H1 (cell line): ENCODE results near the gene LHB. TPM values are rescaled to one million over a fixed set of nuclear protein-coding genes. Genes with fewer than 3 reads are reported as not detected.

Experiments
- CTCF ChIA-PET: fragments of 300-600 bp; sonication (Branson Sonifier 250); formaldehyde crosslinking; loops from one replicate; lab custom pipeline; 2021; ENCODE audit not compliant: partially characterized antibody; lab: Charles Lee
- POLR2A ChIA-PET: fragments of 300-600 bp; sonication (Branson Sonifier 250); formaldehyde crosslinking; loops from one replicate; lab custom pipeline; 2021; ENCODE audit warnings: inconsistent platforms; ENCODE audit not compliant: partially characterized antibody; lab: Charles Lee
- DNase-seq, 2 experiments: peaks; one replicate each; pipeline versions ENCODE4 v3.0.0 to v3.0.0-alpha.2; 2010 to 2022; ENCODE audit warnings: low spot score in 2 of 2, low read depth in 1 of 2, mixed read lengths in 1 of 2
- FAIRE-seq: peaks from 2 replicates; lab custom pipeline; 2011; peaks lifted over from hg19 to GRCh38; lab: Jason Lieb, UNC
- H2AFZ ChIP-seq: 2 replicates; pipeline ENCODE4 v1.8.1; 2012; ENCODE audit warnings: low read length, inconsistent platforms
- H2AK5ac ChIP-seq: 2 replicates; pipeline ENCODE4 v1.6.1; 2013; ENCODE audit warnings: low read depth, low read length
- H2BK120ac ChIP-seq: replicated peaks from 2 replicates; pipeline ENCODE3; 2013; ENCODE audit warnings: low read depth, low read length, inconsistent platforms
- H2BK12ac ChIP-seq: 2 replicates; pipeline ENCODE4 v1.6.1; 2013; ENCODE audit warnings: low read depth, low read length
- H2BK15ac ChIP-seq: 2 replicates; pipeline ENCODE4 v1.6.1; 2013; ENCODE audit warnings: low read length
- H2BK20ac ChIP-seq: 2 replicates; pipeline ENCODE4 v1.6.1; 2013; ENCODE audit warnings: low read length
- H2BK5ac ChIP-seq: 2 replicates; pipeline ENCODE4 v1.6.1; 2013; ENCODE audit warnings: low read depth, low read length
- H3K14ac ChIP-seq: 2 replicates; pipeline ENCODE4 v1.6.1; 2013; ENCODE audit warnings: inconsistent platforms; ENCODE audit not compliant: insufficient read length
- H3K18ac ChIP-seq: 2 replicates; pipeline ENCODE4 v1.6.1; 2013; ENCODE audit warnings: low read length; ENCODE audit errors: extremely low read depth
- H3K23ac ChIP-seq: 2 replicates; pipeline ENCODE4 v1.6.1; 2013; ENCODE audit warnings: inconsistent platforms; ENCODE audit not compliant: insufficient read length
- H3K23me2 ChIP-seq: 2 replicates; pipeline ENCODE4 v1.6.1; 2013; ENCODE audit warnings: low read depth, low read length
- H3K27ac ChIP-seq: 2 replicates; pipeline ENCODE4 v1.6.1; 2011; ENCODE audit warnings: low read depth, low read length, inconsistent platforms
- H3K27me3 ChIP-seq, 4 experiments: replicated peaks in 1 of 4; 1 replicate in 1 of 4; 2 replicates in 3 of 4; pipeline versions ENCODE4 v1.6.1 to v1.8.1; 2011 to 2013; ENCODE audit warnings: low read length in 3 of 4, mild to moderate bottlenecking in 3 of 4, inconsistent platforms in 2 of 4, mixed read lengths in 2 of 4, moderate library complexity in 1 of 4; ENCODE audit not compliant: control insufficient read depth in 3 of 4, insufficient read depth in 3 of 4; ENCODE audit errors: extremely low read depth in 1 of 4
- H3K36me3 ChIP-seq, 4 experiments: 2 replicates each; pipeline versions ENCODE4 v1.6.1 to v1.8.1; 2011 to 2013; ENCODE audit warnings: mild to moderate bottlenecking in 4 of 4, low read length in 3 of 4, moderate library complexity in 2 of 4, control low read depth in 1 of 4, inconsistent platforms in 1 of 4; ENCODE audit not compliant: insufficient read depth in 4 of 4, control insufficient read depth in 2 of 4
- H3K4ac ChIP-seq: replicated peaks from 2 replicates; pipeline ENCODE3; 2013; ENCODE audit warnings: low read length, low read depth, mixed read lengths, inconsistent platforms; ENCODE audit not compliant: insufficient read length
- H3K4me1 ChIP-seq, 4 experiments: replicated peaks in 1 of 4; 1 replicate in 1 of 4; 2 replicates in 3 of 4; pipeline versions ENCODE4 v1.6.1 to v1.8.1; 2011 to 2013; ENCODE audit warnings: low read length in 3 of 4, inconsistent platforms in 2 of 4, mixed read lengths in 1 of 4; ENCODE audit not compliant: insufficient read depth in 4 of 4, control insufficient read depth in 3 of 4
- H3K4me2 ChIP-seq, 2 experiments: 2 replicates each; pipeline versions ENCODE4 v1.6.1 to v1.8.1; 2011 to 2013; ENCODE audit warnings: low read depth in 2 of 2, low read length in 2 of 2, control low read depth in 1 of 2, inconsistent platforms in 1 of 2, mild to moderate bottlenecking in 1 of 2; ENCODE audit not compliant: insufficient read depth in 1 of 2
- H3K4me3 ChIP-seq, 4 experiments: fragments of 200-600, 300-600 bp in 1 of 4; sonication (generic), shearing (Covaris generic), sonication (Bioruptor Twin) in 1 of 4; 2 replicates each; pipeline versions ENCODE4 v1.5.1 to v1.8.1; 2011 to 2016; ENCODE audit warnings: low read length in 4 of 4, low read depth in 3 of 4, control low read depth in 2 of 4, inconsistent platforms in 2 of 4, mild to moderate bottlenecking in 2 of 4, mixed read lengths in 1 of 4, moderate library complexity in 1 of 4; ENCODE audit not compliant: insufficient read depth in 2 of 4; ENCODE audit errors: extremely low read depth in 1 of 4
- H3K56ac ChIP-seq: replicated peaks from 2 replicates; pipeline ENCODE3; 2013; ENCODE audit warnings: low read depth, mild to moderate bottlenecking, mixed read lengths, low read length, inconsistent platforms; ENCODE audit not compliant: insufficient read length
- H3K79me1 ChIP-seq: 2 replicates; pipeline ENCODE4 v1.6.1; 2013; ENCODE audit warnings: low read depth, low read length, control low read depth
- H3K79me2 ChIP-seq, 2 experiments: 2 replicates each; pipeline versions ENCODE4 v1.6.1 to v1.8.1; 2012 to 2013; ENCODE audit warnings: low read length in 2 of 2, mild to moderate bottlenecking in 2 of 2, inconsistent platforms in 1 of 2; ENCODE audit not compliant: insufficient read depth in 2 of 2, control insufficient read depth in 1 of 2
- H3K9ac ChIP-seq, 4 experiments: replicated peaks in 1 of 4; 1 replicate in 1 of 4; 2 replicates in 3 of 4; pipeline versions ENCODE4 v1.6.1 to v1.8.1; 2011 to 2013; ENCODE audit warnings: low read depth in 3 of 4, low read length in 3 of 4, control low read depth in 2 of 4, mild to moderate bottlenecking in 2 of 4, moderate library complexity in 2 of 4, inconsistent platforms in 1 of 4; ENCODE audit errors: extremely low read depth in 1 of 4
- H3K9me3 ChIP-seq, 2 experiments: 2 replicates each; pipeline versions ENCODE4 v1.6.1 to v1.8.1; 2012 to 2013; ENCODE audit warnings: mild to moderate bottlenecking in 2 of 2, moderate library complexity in 2 of 2, control low read depth in 1 of 2, inconsistent platforms in 1 of 2, low read depth in 1 of 2, low read length in 1 of 2, mixed read lengths in 1 of 2; ENCODE audit not compliant: insufficient read depth in 2 of 2
- H4K20me1 ChIP-seq, 2 experiments: replicated peaks in 1 of 2; 2 replicates each; pipeline versions ENCODE3 to v1.8.1; 2011 to 2013; ENCODE audit warnings: inconsistent platforms in 2 of 2, low read length in 2 of 2, mild to moderate bottlenecking in 1 of 2; ENCODE audit not compliant: insufficient read depth in 2 of 2, control insufficient read depth in 1 of 2
- H4K5ac ChIP-seq: 2 replicates; pipeline ENCODE4 v1.6.1; 2013; ENCODE audit warnings: low read length, low read depth, mixed read lengths, inconsistent platforms; ENCODE audit not compliant: insufficient read length
- H4K8ac ChIP-seq: 2 replicates; pipeline ENCODE4 v1.8.0; 2013; ENCODE audit warnings: mild to moderate bottlenecking, moderate library complexity, low read length, inconsistent platforms; ENCODE audit not compliant: insufficient read depth; ENCODE audit errors: extremely low read depth
- H4K91ac ChIP-seq: replicated peaks from 2 replicates; pipeline ENCODE3; 2013; ENCODE audit warnings: low read length, mixed read lengths, inconsistent platforms; ENCODE audit not compliant: insufficient read length
- ATF2 ChIP-seq: IDR thresholded peaks from 2 replicates; pipeline ENCODE4 v1.6.1; 2012; ENCODE audit warnings: low read length, inconsistent platforms
- EGR1 ChIP-seq: IDR thresholded peaks from 2 replicates; pipeline ENCODE4 v1.6.1; 2011; ENCODE audit warnings: low read depth, low read length, borderline replicate concordance
- EZH2 ChIP-seq: fragments of 200-600 bp; sonication (generic); IDR thresholded peaks from 2 replicates; pipeline ENCODE4 v1.7.1; 2012; ENCODE audit warnings: low read depth, mild to moderate bottlenecking, moderate library complexity, low read length, inconsistent platforms; ENCODE audit not compliant: severe bottlenecking
- HDAC2 ChIP-seq, 2 experiments: fragments of 300-600 bp in 1 of 2; sonication (generic) in 1 of 2; IDR thresholded peaks; 2 replicates each; pipeline ENCODE4 v1.6.1; 2011 to 2012; ENCODE audit warnings: low read depth in 2 of 2, low read length in 2 of 2, mild to moderate bottlenecking in 2 of 2, moderate library complexity in 2 of 2, borderline replicate concordance in 1 of 2, inconsistent platforms in 1 of 2
- KDM1A ChIP-seq: fragments of 200-600, 300-600 bp; sonication (generic); IDR thresholded peaks from 2 replicates; pipeline ENCODE4 v1.7.1; 2016; ENCODE audit warnings: mild to moderate bottlenecking, low read length, borderline replicate concordance
- KDM5A ChIP-seq: fragments of 200-600 bp; IDR thresholded peaks from 2 replicates; pipeline ENCODE4 v1.7.1; 2012; ENCODE audit warnings: mild to moderate bottlenecking, low read length, inconsistent platforms, mixed read lengths
- NANOG ChIP-seq: IDR thresholded peaks from 2 replicates; pipeline ENCODE4 v1.6.1; 2011; ENCODE audit warnings: low read length, low read depth, mild to moderate bottlenecking, inconsistent platforms; ENCODE audit not compliant: insufficient read depth, poor library complexity, severe bottlenecking
- SIX5 ChIP-seq: IDR thresholded peaks from 2 replicates; pipeline ENCODE4 v1.6.1; 2011; ENCODE audit warnings: mild to moderate bottlenecking, low read depth, low read length
- SP1 ChIP-seq: IDR thresholded peaks from 2 replicates; pipeline ENCODE4 v1.6.1; 2011; ENCODE audit warnings: low read depth, low read length
- TAF1 ChIP-seq: IDR thresholded peaks from 2 replicates; pipeline ENCODE4 v1.6.1; 2011; ENCODE audit warnings: mild to moderate bottlenecking, low read depth, low read length
- TAF7 ChIP-seq: optimal IDR thresholded peaks from 2 replicates; pipeline ENCODE3; 2011; ENCODE audit warnings: low read depth, mild to moderate bottlenecking, inconsistent platforms, low read length, moderate library complexity, borderline replicate concordance
- YY1 ChIP-seq: IDR thresholded peaks from 2 replicates; pipeline ENCODE4 v1.6.1; 2011; ENCODE audit warnings: low read depth, mild to moderate bottlenecking, low read length
- WGBS, 2 experiments: shearing (Covaris generic) in 1 of 2; methylation state at CpG; one replicate each; pipeline versions ENCODE4 v1.1.6 to v1.1.7; 2013 to 2015; ENCODE audit warnings: low lambda C conversion rate in 2 of 2, mixed read lengths in 2 of 2, inconsistent platforms in 1 of 2, low coverage in 1 of 2, missing lambda C conversion rate in 1 of 2; ENCODE audit not compliant: insufficient replicate concordance in 2 of 2, insufficient coverage in 1 of 2, insufficient read length in 1 of 2; ENCODE audit errors: extremely low coverage in 1 of 2, missing lambda C conversion rate in 1 of 2; 5-methylcytosine and 5-hydroxymethylcytosine counted together
- polyA plus RNA-seq, 7 experiments: library from polyadenylated mRNA; depleted of rRNA in 3 of 7; stranded (reverse) in 5 of 7; unstranded in 2 of 7; fragments of >200 nt in 5 of 7; fragments of 200-250 nt in 2 of 7; gene quantifications; 1 replicate in 5 of 7; 2 replicates in 1 of 7; 4 replicates in 1 of 7; pipeline versions ENCODE4 v1.2.1 to v1.2.3, GENCODE V29; 2011 to 2013; ENCODE audit warnings: missing spikeins in 2 of 7, mixed read lengths in 2 of 7
- total RNA-seq: library from RNA; stranded (reverse); fragmentation: NEBNext Ultra II Directional; extraction: Animal tissue kit (Norgen Biotek cat#: 25700); gene quantifications from 2 replicates; pipeline ENCODE4 v1.2.1, GENCODE V29; 2021

LHB gene
- total and polyA plus RNA-seq, 2 of the 8 experiments (the other 6 are each of a cell fraction or from before 2014, with no cell fraction given) = 0.53 TPM; not detected in 1

- ChIA-PET CTCF (interaction anchor here (3.1 to 8.1 kb wide), 2 partner anchors 15 to 16 kb away, joined by 43 to 46 read pairs; no protein-coding TSS in a partner anchor), POLR2A (interaction anchor here (0.6 kb wide), 1 partner anchor 42 kb away, joined by 3 read pairs; no protein-coding TSS in a partner anchor)
- Histone ChIP-seq H4K20me1 (peaks cover 3 to 5% of the 10 kb centered on the region in 2 experiments), H3K23ac (no peak overlapping the region), H3K4me2 (no peak overlapping the region), H3K4ac (no peak overlapping the region), H2BK20ac (no peak overlapping the region), H3K27ac (no peak overlapping the region), H3K36me3 (peaks cover 10 to 25% (median 17%) of the 10 kb centered on the region in 4 experiments; a peak in 7 of 8 replicates), H2BK120ac (no peak overlapping the region), H3K4me1 (peaks cover 0 to 13% (median 3%) of the 10 kb centered on the region in 4 experiments; a peak in 4 of 7 replicates), H4K91ac (no peak overlapping the region), H3K18ac (no peak overlapping the region), H3K23me2 (peaks cover 6% of the 10 kb centered on the region; the same call in 1 of the 2 replicates), H2BK12ac (no peak overlapping the region), H3K14ac (no peak overlapping the region), H2BK15ac (no peak overlapping the region), H2AFZ (no peak overlapping the region), H4K8ac (0 out of 2 replicates have a peak overlapping the region, but pooled peaks have one; percentile 14), H4K5ac (no peak overlapping the region), H2AK5ac (no peak overlapping the region), H2BK5ac (no peak overlapping the region), H3K79me2 (no peaks in the 10 kb centered on the region), H3K79me1 (no peaks in the 10 kb centered on the region), H3K4me3 (no peak overlapping the region), H3K9ac (no peak overlapping the region), H3K9me3 (no peaks in the 10 kb centered on the region), H3K56ac (no peak overlapping the region), H3K27me3 (peaks cover 0 to 15% (median 9%) of the 10 kb centered on the region in 4 experiments; a peak in 5 of 7 replicates)
- FAIRE-seq (no peak), DNase-seq (no peak)
- 90% methylated on average over 18 of the region's 18 CpGs; no CpG with 5 or more reads in 1 of the 2 experiments for WGBS, 2 experiments
- TF ChIP-seq TAF1 (no peak), EGR1 (no peak), YY1 (no peak), SIX5 (no peak), KDM5A (no peak), KDM1A (no peak), NANOG (no peak), ATF2 (no peak), EZH2 (no peak), SP1 (no peak), HDAC2 (IDR thresholded peaks at IDR 0.05; ENCODE audit: borderline replicate concordance in 1 of 2, low read depth in 2 of 2, low read length in 2 of 2) (no peak), TAF7 (no peak)
Measured at GRCh38 chr19:49014870-49015255, 2.0 kb downstream of the LHB start.
